Measurements from ENCODE around the gene BAZ1A.

BAZ1A gene

GRCh38 chr14:34722723-34723545, 152.2 kb downstream of the BAZ1A start:
- peak; percentile 46 for DNase-seq

- no peak for DNase-seq
Observed at GRCh38 chr14:34721129-34721528, 154.0 kb downstream of the BAZ1A start.

DNA sequence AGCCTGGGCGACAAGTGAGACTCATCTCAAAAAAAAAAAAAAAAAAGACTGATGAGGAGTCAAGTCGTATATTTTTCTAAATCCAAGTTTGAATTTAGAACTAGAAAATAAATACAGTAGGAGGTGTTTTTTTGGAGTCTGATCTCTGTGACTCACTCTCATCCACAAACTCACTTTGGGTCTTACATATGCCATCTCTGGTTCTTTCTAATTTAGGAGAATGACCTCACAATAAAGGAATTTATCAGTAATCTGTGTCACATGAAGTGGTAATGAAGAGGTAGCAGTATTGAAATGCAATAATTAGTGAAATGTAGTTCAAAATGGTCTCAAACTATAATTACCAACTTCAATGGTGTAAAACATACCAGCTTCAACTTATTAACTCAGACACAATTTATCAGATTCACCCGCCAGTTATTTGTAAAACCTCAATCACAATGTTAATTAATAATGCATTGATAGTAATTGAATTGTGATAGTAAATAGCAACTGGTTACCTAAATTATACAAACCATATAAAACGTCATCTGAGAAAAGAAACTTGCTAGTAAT, 156.3 kb downstream of the BAZ1A start:
- DNase-seq = no peak

DNA sequence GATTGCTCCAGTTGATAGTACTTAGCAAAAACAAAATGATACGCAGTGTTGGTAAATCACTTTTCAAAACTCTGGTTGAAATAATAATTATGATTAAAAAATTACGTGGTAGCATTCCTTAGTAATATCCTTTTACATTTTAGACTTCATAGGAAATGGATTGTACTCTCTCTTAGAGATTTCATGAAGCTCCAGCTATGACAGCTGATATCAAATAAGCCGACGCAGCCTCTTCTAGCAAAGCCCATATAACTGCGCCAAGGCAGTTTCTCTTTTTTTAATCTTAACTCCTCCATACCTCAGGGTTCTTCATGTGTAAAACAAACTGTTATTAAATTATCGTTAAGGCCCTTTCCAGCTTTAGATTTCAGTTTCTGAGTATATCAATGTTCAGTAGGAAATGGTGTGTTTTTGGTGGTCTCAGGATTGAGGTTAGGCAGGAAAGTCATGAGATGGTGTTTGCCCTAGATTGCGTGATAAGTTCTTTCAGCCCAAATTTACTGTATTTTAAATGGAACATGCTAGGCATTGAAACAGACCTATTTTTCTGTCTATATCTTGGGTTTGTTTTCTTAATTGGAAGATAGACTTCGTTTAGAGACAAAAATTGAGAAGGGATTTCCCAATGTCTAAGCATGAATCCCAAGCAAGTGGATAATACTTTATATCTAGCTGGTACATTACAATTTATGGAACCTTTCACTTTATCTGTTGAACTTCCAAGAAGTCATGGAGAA, 159.9 kb downstream of the BAZ1A start:
- DNase-seq = no peak

GRCh38 chr14:34714320-34715126, 160.6 kb downstream of the BAZ1A start, which contains the start of gene CFL2:
Gene CFL2 (minus strand): TSS chr14:34714593. CDS start chr14:34714540, 53 bp downstream.
- DNase-seq = peak; percentile 81

- peak; percentile 19 for DNase-seq
Observed at GRCh38 chr14:34713681-34714319, 161.4 kb downstream of the BAZ1A start.

- no peak for DNase-seq
Observed at GRCh38 chr14:34713122-34713680, 162.0 kb downstream of the BAZ1A start.

DNA sequence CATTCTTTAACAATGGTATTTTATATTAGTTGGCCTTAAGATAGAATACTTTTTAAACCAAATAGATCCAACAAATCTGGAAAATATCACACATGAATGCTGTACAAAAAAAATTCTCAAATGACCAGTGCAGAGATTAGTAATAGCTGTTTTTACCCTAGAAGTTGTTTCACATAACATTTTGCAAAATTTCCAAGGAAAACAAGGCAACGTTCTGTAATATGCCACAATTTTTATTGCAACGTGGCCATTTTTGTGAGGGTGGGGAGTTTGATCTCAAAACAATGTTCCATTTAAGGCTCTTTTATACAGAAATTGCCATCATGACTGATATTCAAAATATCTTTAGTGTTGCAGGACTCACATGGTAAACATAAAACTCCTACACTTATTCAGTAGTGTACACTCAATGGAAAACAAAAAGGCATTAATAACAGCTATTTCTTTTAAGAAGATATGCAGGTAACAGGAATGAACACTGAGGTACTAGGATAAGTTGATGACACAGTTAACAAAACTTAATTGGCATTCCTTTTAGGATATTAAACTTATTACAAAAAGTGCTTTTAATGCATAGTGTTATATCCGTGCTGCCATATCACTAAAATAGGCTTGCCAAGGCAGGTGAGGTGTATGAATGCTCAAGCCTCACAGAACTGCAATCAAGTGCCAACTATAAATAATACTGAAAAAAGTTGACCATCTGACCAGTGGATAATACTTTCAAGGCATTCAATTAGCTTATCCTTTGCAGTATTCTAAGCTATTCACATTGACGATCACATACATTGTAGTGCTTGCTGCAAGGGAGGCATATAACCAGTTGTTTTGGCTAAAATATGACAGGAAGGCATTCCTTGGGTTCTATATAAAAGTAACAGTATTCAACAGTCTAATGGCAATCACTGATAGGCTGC, 163.1 kb downstream of the BAZ1A start:
- no peak for DNase-seq

DNA sequence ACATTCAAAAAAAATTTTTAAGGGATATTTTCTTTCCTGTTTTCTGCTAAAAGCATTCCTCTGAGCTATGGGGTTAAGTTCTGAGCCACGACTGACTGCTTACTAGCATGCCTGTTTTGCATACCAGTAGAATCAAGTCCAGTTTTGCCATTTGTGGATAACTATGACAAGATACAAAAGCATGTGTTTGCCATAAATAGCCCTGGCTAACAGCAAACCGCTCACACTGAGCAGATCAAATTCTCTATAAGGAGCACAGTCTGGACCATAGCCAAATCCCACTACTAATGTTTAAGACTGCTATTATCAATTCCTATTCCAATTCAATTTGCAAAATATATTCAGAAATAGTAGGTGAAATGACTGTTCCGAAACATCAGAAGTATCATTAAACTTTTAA, 164.0 kb downstream of the BAZ1A start:
- DNase-seq = no peak

DNA sequence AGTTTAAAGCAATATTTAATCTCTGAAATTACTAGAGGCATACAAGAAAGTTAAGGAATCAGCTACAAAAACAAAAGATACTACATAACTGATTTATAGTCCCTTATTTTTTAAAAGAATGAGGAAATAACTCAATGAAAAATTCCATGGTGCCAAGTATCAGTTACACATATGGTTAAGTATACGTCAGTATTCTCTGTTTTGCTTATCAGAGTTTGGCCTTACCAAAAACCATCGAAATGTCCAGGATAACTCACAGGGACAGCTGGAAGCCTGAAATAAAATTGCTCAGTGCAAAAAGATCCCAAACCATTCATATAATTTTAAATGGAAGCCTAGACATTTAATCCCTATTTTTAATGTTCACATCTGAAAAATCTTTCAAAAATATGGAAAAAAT, 164.4 kb downstream of the BAZ1A start:
- DNase-seq = no peak

DNA sequence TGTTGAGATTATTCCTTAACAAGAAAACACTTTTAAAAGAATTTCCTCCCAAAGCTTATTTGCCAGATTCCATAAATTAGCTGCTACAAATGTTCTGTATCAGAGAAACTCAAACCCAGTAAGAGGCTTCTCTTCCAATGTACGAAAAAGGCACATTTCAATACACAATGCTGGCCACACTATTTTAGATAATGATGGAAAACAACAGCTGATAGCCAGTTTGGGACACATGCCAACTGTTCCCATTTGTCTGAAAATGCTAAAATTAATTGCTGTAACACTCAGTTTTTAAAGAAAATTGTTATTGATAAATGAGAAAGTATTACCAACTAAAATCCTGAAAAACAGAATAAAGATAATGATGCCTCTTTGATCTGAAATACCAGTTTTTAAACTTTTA, 165.2 kb downstream of the BAZ1A start:
- DNase-seq = no peak

- no peak for DNase-seq
Observed at GRCh38 chr14:34707722-34708121, 167.4 kb downstream of the BAZ1A start.

Data from activated CD4-positive, alpha-beta T cell treated with anti-CD3 and anti-CD28 coated beads, Interleukin-10, Interleukin-2, amounts not matched to agents 100 ng/mL and 50 ng/mL, durations not matched to agents 16 hours and 8 hours (primary cell).